Psoas muscle (tissue), 8 donors: ENCODE results near the gene KCNH2. TPM values are rescaled to one million over a fixed set of nuclear protein-coding genes. Genes with fewer than 3 reads are reported as not detected.
A peak's percentile ranks its signal among the peaks of the same experiment; 100 is the strongest.

Experiments
- ATAC-seq, 4 donors: fragments of 200-7000 bp; cut with Tn5 transposase; one replicate each; pipeline ENCODE4 v1.9.1; 2020; ENCODE audit warnings: moderate library complexity in 3 of 4, mild to moderate bottlenecking in 2 of 4
- DNase-seq, 2 donors: peaks; one replicate each; pipeline ENCODE4 v3.0.0-alpha.2; 2020
- H3K27ac ChIP-seq: fragments of 200-600 bp; one replicate; pipeline ENCODE4 v1.8.0; 2022
- H3K27me3 ChIP-seq, 3 donors: fragments of 200-600 bp in 1 of 3; one replicate each; pipeline versions ENCODE4 v1.6.1 to v1.8.0; 2013 to 2022; ENCODE audit warnings: low read length in 2 of 3, mild to moderate bottlenecking in 2 of 3, moderate library complexity in 1 of 3; ENCODE audit not compliant: insufficient read depth in 3 of 3
- H3K36me3 ChIP-seq, 2 donors: fragments of 200-600 bp in 1 of 2; one replicate each; pipeline versions ENCODE4 v1.6.1 to v1.8.0; 2013 to 2022; ENCODE audit warnings: low read depth in 1 of 2, mild to moderate bottlenecking in 1 of 2, moderate library complexity in 1 of 2; ENCODE audit not compliant: insufficient read depth in 1 of 2
- H3K4me1 ChIP-seq: fragments of 200-600 bp; one replicate; pipeline ENCODE4 v1.8.0; 2022
- H3K4me3 ChIP-seq: fragments of 200-600 bp; one replicate; pipeline ENCODE4 v1.8.0; 2022; ENCODE audit warnings: mild to moderate bottlenecking
- H3K9me3 ChIP-seq: fragments of 200-600 bp; one replicate; pipeline ENCODE4 v1.8.0; 2022
- WGBS, 3 donors: extraction: QIAGEN DNeasy Blood & Tissue Kit; methylation state at CpG; one replicate each; pipeline versions ENCODE4 v1.1.6 to v1.1.7; 2013; 5-methylcytosine and 5-hydroxymethylcytosine counted together
- intact Hi-C, 2 donors: fragments of 100-400 bp; cut with DNase I; formaldehyde crosslinking; loops; one replicate each; pipeline versions ENCODE4 v1.11.0 to v1.14.2; 2022
- polyA plus RNA-seq, 3 donors: library from polyadenylated mRNA; stranded (reverse); fragments of 200-250 nt; gene quantifications; one replicate each; pipeline ENCODE4 v1.2.3, GENCODE V29; 2013
- total RNA-seq, 4 donors: library from RNA; stranded (reverse); fragmentation: NEBNext Ultra II Directional in 2 of 4; extraction: Animal tissue kit (Norgen Biotek cat#: 25700) in 2 of 4; gene quantifications; one replicate each; pipeline versions ENCODE4 v1.2.1 to v1.2.4, GENCODE V29; 2021 to 2023
- TF ChIP-seq, protein P1 (sequence below): fragments of 200-600 bp; IDR thresholded peaks from one replicate; pipeline ENCODE4 v1.8.0; 2022; ENCODE audit warnings: antibody characterized with exemption
- donor health status: healthy with polysubstance abuse.
- donor health status: DM: no; HTN: no; CAD: no; lungs with moderate emphysema.
- donor health status: Bipolar disorder and iron deficiency.
- donor health status: healthy.
- donor health status: DM: yes; HTN: yes; CAD: no.
- donor health status: DM: no; HTN: no; CAD: no.
- donor health status: DM: no; HTN: no; CAD: no.
- donor health status: DM: yes; HTN: yes; CAD: no.

KCNH2 gene
- total and polyA plus RNA-seq, 7 donors = 0.18 to 0.48 (median 0.22) TPM

DNA sequence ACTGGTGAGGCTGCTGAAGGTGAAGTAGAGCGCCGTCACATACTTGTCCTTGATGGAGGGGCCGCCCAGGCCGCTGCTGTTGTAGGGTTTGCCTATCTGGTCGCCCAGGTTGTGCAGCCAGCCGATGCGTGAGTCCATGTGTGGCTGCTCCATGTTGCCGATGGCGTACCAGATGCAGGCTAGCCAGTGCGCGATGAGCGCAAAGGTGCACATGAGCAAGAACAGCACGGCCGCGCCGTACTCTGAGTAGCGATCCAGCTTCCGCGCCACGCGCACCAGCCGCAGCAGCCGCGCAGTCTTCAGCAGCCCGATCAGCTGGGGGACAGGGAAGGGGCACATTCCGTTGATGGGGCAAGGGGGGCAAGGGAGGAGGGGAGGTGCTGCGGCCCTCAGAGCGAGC is 26.6 kb downstream of the KCNH2 start:
- DNase-seq = peak in 1 of 2 donors; percentile 33
- H3K36me3 ChIP-seq = no peaks in the 10 kb centered on the region
- ATAC-seq = no peak
- TF ChIP-seq, protein P1, sequence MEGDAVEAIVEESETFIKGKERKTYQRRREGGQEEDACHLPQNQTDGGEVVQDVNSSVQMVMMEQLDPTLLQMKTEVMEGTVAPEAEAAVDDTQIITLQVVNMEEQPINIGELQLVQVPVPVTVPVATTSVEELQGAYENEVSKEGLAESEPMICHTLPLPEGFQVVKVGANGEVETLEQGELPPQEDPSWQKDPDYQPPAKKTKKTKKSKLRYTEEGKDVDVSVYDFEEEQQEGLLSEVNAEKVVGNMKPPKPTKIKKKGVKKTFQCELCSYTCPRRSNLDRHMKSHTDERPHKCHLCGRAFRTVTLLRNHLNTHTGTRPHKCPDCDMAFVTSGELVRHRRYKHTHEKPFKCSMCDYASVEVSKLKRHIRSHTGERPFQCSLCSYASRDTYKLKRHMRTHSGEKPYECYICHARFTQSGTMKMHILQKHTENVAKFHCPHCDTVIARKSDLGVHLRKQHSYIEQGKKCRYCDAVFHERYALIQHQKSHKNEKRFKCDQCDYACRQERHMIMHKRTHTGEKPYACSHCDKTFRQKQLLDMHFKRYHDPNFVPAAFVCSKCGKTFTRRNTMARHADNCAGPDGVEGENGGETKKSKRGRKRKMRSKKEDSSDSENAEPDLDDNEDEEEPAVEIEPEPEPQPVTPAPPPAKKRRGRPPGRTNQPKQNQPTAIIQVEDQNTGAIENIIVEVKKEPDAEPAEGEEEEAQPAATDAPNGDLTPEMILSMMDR = no peak
- H3K4me3 ChIP-seq = no peak overlapping the region
- intact Hi-C loops = no loop called here
- no peak overlapping the region for H3K27ac ChIP-seq
- WGBS, 3 donors = 96 to 98% (median 98%) methylated on average over 28 of the region's 28 CpGs
- H3K4me1 ChIP-seq = no peaks in the 10 kb centered on the region
- no peaks in the 10 kb centered on the region for H3K9me3 ChIP-seq
- peaks cover 0 to 5% (median 3%) of the 10 kb centered on the region in 3 donors for H3K27me3 ChIP-seq

DNA sequence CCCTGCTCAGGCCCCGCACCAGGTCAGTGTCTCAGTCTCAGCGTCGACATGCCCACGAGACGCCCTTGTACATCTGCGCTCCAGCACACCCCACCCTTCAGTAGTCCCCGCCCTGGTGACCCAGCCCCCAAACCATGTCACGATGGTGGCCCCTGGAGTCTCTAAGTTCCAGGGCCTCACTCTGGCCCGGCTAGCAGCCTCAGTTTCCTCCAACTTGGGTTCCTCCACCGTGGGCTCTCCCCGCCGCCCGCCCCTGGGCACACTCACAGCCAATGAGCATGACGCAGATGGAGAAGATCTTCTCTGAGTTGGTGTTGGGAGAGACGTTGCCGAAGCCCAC is 27.0 kb downstream of the KCNH2 start:
- peaks cover 0 to 5% (median 3%) of the 10 kb centered on the region in 3 donors for H3K27me3 ChIP-seq
- no peak for DNase-seq
- no peak overlapping the region for H3K27ac ChIP-seq
- H3K36me3 ChIP-seq = no peaks in the 10 kb centered on the region
- WGBS, 3 donors = 94 to 96% (median 95%) methylated on average over 16 of the region's 16 CpGs
- TF ChIP-seq, protein P1 = no peak
- no peaks in the 10 kb centered on the region for H3K4me1 ChIP-seq
- no peak overlapping the region for H3K4me3 ChIP-seq
- ATAC-seq = no peak
- intact Hi-C loops = no loop called here
- no peaks in the 10 kb centered on the region for H3K9me3 ChIP-seq

DNA sequence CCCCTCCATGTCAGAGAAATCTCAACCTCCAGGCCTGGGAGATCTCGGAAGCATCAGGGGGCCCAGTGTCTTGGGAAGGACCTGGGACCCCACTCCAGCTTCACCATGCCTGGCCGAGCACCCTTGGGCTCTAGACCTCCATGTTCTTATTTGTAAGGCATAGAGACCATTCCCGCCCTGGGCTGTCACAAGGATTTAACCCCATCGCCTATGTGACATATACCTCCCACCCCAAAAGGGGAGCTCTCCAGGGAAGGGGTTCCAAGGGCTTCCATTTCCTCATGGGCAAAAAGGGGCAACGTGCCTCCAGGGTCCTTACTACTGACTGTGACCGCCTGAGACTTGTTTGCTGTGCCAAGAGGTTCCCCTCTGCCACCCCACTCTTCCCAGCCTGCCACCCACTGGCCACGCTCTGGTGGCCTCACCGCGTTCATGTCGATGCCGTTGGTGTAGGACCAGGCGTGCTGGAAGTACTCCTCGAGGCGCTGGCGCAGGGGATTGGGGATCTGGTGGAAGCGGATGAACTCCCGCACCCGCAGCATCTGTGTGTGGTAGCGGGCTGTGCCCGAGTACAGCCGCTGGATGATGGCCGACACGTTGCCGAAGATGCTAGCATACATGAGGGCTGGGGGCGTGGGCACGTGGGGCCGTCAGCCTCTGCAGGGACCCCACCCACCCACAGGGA is 27.5 kb downstream of the KCNH2 start:
- DNase-seq (peak in 1 of 2 donors; percentile 40), ATAC-seq (no peak)
- no peaks in the 10 kb centered on the region for H3K4me1 ChIP-seq
- H3K27me3 ChIP-seq = peaks cover 0 to 5% (median 3%) of the 10 kb centered on the region in 3 donors
- no peak overlapping the region for H3K27ac ChIP-seq
- no peaks in the 10 kb centered on the region for H3K36me3 ChIP-seq
- intact Hi-C loops = no loop called here
- TF ChIP-seq, protein P1 = no peak
- 94 to 96% (median 96%) methylated on average over 26 to 27 of the region's 27 CpGs for WGBS, 3 donors
- H3K9me3 ChIP-seq = no peaks in the 10 kb centered on the region
- no peak overlapping the region for H3K4me3 ChIP-seq

DNA sequence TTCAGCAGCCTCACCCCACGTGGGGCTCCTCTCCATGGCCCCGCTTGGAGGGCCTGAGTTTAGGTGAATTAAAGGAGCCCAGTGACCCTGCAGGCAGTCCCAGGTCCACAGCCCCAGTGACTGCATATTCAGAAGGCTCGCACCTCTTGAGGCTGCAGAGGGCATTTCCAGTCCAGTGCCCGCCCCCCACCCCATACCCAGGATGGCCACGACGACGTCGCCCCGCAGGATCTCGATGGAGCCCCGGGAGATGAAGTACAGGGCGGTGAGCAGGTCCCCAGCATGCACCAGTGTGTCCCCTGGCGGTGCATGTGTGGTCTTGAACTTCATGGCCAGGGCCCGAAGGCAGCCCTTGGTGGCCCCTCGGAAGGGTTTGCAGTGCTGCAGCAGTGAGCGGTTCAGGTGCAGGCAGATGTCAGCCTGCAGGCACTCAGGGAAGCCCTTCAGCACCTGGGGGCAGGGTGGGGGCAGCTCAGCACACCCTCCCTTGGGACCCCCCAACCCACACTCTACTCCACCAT is 28.1 kb downstream of the KCNH2 start:
- DNase-seq (peak in 1 of 2 donors; percentile 23), ATAC-seq (no peak)
- Histone ChIP-seq H3K4me1 (no peaks in the 10 kb centered on the region), H3K27ac (no peak overlapping the region), H3K4me3 (no peak overlapping the region), H3K36me3 (no peaks in the 10 kb centered on the region), H3K27me3 (peaks cover 0 to 5% (median 3%) of the 10 kb centered on the region in 3 donors), H3K9me3 (no peaks in the 10 kb centered on the region)
- 88 to 89% (median 88%) methylated on average over 16 of the region's 16 CpGs for WGBS, 3 donors
- intact Hi-C loops = no loop called here
- TF ChIP-seq, protein P1 = no peak
